Right kidney (tissue), 9 donors: ENCODE results near the gene NXPE1.
"Not testable (repeated sequence)": the region's sequence is repeated elsewhere in the genome, so short reads cannot be mapped to it uniquely, and the experiment has no call there.

Experiments
- DNase-seq: peaks from one replicate; pipeline ENCODE4 v3.0.0-alpha.2; 2016
- long read RNA-seq, 8 donors: transcript quantifications; one replicate each; lab custom pipeline, GENCODE V29; 2026

Gene NXPE1
- long read RNA-seq, donor 1, result 0 reads
- long read RNA-seq, donor 2, result 0 reads
- long read RNA-seq, donor 3, result 0 reads
- long read RNA-seq, donor 4, result 0 reads
- long read RNA-seq, donor 5, result 0 reads
- long read RNA-seq, donor 6, result 0 reads
- long read RNA-seq, donor 7, result 0 reads
- long read RNA-seq, donor 8, result 0 reads

- no peak for DNase-seq
These were observed at the start of gene NXPE1 for GRCh38 chr11:114559425-114560310. Gene NXPE1 (minus strand): TSS chr11:114559881. CDS start chr11:114551201, 8,680 bp downstream.

GRCh38 chr11:114609429-114609828, 49.7 kb upstream of the NXPE1 start:
- DNase-seq, result no peak

- not testable (repeated sequence) for DNase-seq
These were observed 48.9 kb upstream of the NXPE1 start for GRCh38 chr11:114608605-114609004.

- DNase-seq, result no peak
These were observed 48.2 kb upstream of the NXPE1 start for GRCh38 chr11:114607753-114608459.

- not testable (repeated sequence) for DNase-seq
These were observed 47.1 kb upstream of the NXPE1 start for GRCh38 chr11:114606802-114607075.

- no peak for DNase-seq
These were observed 46.5 kb upstream of the NXPE1 start for GRCh38 chr11:114606003-114606801.

GRCh38 chr11:114605370-114605769, 45.7 kb upstream of the NXPE1 start:
- no peak for DNase-seq

GRCh38 chr11:114604886-114605285, 45.2 kb upstream of the NXPE1 start:
- no peak for DNase-seq

GRCh38 chr11:114604179-114604813, 44.6 kb upstream of the NXPE1 start:
- DNase-seq, result no peak

- DNase-seq, result not testable (repeated sequence)
These were observed 43.5 kb upstream of the NXPE1 start for GRCh38 chr11:114603151-114603550.

- no peak for DNase-seq
These were observed 38.8 kb upstream of the NXPE1 start for GRCh38 chr11:114598461-114598860.

- no peak for DNase-seq
These were observed 36.7 kb upstream of the NXPE1 start for GRCh38 chr11:114596175-114596919.

GRCh38 chr11:114595571-114595970, 35.9 kb upstream of the NXPE1 start, which contains the start of gene NXPE4:
Gene NXPE4 (minus strand): TSS chr11:114595786. CDS start chr11:114594759, 1,027 bp downstream.
- DNase-seq, result no peak

- DNase-seq, result no peak
These were observed 35.0 kb upstream of the NXPE1 start for GRCh38 chr11:114594703-114595102.

GRCh38 chr11:114587398-114587953, 27.8 kb upstream of the NXPE1 start:
- DNase-seq, result no peak

GRCh38 chr11:114586797-114587196, 27.1 kb upstream of the NXPE1 start:
- DNase-seq, result no peak

GRCh38 chr11:114571712-114572111, 12.0 kb upstream of the NXPE1 start:
- no peak for DNase-seq

GRCh38 chr11:114569801-114570200, 10.1 kb upstream of the NXPE1 start:
- DNase-seq, result no peak

- DNase-seq, result no peak
These were observed 6.6 kb upstream of the NXPE1 start for GRCh38 chr11:114566276-114566675.

- no peak for DNase-seq
These were observed 5.2 kb upstream of the NXPE1 start for GRCh38 chr11:114564831-114565230.

GRCh38 chr11:114563077-114563476, 3.4 kb upstream of the NXPE1 start:
- DNase-seq, result no peak
